ENCODE results near the gene FAM110A.
"Not testable (repeated sequence)": the region's sequence is repeated elsewhere in the genome, so short reads cannot be mapped to it uniquely, and the experiment has no call there.

The FAM110A gene

DNA sequence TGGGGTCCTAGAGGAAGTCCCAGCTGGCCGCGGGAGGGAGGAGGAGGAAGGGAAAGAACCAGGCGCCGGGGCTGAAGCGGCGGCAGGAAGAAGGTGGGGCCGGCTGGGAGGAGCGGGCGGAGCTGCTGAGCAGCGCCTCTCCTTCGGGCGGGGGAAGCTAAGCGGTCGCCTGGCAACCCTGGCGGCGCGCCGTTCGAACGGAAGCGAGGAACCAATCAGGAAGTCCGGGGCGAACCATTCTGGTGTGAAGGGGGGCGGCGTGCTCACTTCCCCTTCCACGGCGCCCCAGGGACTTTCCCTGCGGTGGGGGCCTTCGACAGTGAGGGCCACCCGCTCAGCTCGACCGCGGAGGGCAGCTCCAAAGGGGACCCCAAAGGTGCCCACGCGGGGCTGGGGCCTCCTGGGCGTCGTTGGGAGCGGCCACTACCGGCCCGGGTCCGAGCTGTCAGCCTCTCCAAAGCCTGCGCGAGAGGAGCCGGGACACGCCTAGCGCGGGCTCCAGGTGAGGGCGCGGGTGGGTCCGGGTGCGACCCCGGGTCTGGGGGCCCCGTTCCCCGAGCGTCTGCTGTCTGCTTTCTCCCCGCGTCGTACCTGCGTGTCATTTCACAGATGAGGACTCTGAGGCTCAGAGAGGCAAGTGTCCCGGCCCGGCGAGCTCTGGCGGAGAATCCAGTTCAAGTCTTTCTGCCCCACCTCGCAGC lies at the start of gene FAM110A:
Gene FAM110A, plus strand, starts transcription at position 266 of the 701 bp plus-strand sequence. CDS start 11,090 bp downstream, outside the sequence.
- DNase-seq, result peak; percentile 95

DNA sequence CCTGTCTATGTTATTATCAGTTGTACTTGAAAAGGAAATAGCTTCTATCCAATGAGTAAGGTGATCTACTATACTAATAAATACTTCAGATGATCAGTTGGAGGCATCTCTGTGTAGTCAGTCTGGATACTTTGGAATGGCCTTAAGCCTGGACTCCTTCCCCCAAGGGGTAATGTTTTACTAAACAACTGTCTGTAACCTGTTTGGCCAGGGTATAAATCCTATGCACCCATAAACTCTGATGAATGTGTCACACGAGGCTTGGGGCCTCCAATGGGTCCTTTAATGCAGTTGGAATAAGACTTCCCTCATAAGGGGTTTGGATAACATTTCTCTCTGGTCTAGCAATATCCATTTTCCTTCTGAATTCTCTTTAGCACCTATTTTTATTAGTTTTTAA lies 45.7 kb upstream of the FAM110A start:
- no peak for DNase-seq

GRCh38 chr20:791056-791455 lies 42.5 kb upstream of the FAM110A start:
- DNase-seq, result no peak

- no peak for DNase-seq
Measured at GRCh38 chr20:792248-792647, 41.3 kb upstream of the FAM110A start.

DNA sequence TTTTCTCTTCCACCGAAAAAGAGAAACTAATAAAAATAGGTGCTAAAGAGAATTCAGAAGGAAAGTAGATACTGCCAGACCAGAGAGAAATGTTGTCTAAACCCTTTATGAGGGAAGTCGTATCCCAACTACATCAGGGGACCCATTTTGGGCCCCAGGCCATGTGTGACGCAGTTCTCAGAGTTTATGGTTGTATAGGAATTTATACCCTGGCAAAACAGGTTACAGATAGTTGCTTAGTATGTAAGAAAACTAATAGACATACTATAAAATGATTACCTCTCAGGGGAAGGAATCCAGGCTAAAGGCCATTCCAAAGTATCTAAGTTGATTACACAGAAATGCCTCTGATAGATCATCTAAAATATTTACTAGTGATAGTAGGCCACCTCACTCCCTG lies 36.6 kb upstream of the FAM110A start:
- no peak for DNase-seq

GRCh38 chr20:798746-799145 lies 34.8 kb upstream of the FAM110A start:
- DNase-seq, result not testable (repeated sequence)

GRCh38 chr20:800026-800425 lies 33.5 kb upstream of the FAM110A start:
- DNase-seq, result not testable (repeated sequence)

DNA sequence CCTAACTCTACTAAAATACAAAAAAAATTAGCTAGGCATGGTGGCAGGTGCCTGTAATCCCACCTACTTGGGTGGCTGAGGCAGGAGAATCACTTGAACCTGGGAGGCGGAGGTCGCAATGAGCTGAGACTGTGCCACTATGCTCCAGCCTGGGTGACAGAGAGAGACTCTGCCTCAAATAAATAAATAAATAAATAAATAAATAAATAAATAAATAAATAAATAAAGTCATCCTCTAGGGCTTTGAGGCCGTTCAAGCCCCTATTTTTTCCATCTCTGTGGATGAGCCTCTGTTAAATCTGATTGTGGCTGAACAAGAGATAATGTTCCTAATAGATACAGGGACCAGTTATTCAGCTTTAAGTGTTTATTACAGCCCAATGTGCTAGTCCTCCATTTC lies 31.8 kb upstream of the FAM110A start:
- no peak for DNase-seq

- no peak for DNase-seq
Measured at GRCh38 chr20:805713-806112, 27.8 kb upstream of the FAM110A start.

DNA sequence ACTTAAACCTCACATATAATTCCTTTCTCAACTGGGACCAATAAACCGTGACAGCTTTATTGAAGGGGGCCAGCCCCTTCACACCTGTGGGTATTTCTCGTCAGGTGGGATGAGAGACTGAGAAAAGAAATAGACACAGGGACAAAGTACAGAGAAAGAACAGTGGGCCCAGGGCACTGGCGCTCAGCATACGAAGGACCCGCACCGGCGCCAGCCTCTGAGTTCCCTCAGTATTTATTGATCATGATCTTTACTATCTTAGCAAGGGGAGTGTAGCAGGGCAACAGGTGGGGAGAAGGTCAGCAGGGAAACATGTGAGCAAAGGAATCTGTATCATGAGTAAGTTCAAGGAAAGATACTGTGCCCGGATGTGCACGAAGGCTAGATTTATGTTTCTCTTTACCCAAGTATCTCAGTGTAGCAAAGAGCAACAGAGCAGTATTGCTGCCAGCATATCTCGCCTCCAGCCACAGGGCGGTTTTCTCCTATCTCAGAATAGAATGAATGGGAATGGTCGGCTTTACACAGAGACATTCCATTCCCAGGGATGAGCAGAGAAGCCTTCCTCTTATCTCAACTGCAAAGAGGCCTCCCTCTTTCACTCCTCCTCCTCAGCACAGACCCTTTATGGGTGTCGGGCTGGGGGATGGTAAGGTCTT lies 21.6 kb upstream of the FAM110A start:
- DNase-seq, result not testable (repeated sequence)

- not testable (repeated sequence) for DNase-seq
Measured at GRCh38 chr20:812435-812814, 21.1 kb upstream of the FAM110A start.

DNA sequence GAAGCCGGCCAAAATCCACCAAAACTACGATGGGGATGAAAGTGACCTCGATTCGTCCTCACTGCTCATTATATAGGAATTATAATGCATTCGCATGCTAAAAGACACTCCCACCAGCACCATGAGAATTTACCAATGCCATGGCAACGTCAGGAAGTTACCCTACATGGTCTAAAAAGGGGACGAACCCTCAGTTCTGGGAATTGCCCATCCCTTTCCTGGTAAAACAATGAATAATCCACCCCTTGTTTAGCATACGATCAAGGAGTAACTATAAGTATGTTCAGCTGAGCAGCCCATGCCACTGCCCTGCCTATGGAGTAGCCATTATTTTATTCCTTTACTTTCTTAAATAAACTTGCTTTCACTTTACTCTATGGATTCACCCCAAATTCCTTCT lies 20.1 kb upstream of the FAM110A start:
- DNase-seq, result no peak

DNA sequence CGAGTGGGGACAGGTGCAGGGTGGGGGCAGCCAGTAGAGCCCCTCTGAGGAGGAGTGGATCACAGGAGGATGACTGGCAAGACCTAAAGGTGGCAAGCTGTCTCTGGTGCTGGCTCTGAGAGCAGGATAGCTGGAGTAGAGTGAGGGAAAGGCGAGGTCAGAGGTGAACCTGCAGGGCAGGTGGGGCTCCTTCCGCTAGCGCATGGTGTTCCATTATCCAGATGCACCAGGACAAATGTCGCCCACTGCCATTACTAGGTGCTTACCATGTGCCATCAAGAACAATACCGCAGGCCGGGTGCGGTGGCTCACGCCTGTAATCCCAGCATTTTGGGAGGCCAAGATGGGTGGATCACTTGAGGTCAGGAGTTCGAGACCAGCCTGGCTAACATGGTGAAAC lies 18.3 kb upstream of the FAM110A start:
- no peak for DNase-seq

DNA sequence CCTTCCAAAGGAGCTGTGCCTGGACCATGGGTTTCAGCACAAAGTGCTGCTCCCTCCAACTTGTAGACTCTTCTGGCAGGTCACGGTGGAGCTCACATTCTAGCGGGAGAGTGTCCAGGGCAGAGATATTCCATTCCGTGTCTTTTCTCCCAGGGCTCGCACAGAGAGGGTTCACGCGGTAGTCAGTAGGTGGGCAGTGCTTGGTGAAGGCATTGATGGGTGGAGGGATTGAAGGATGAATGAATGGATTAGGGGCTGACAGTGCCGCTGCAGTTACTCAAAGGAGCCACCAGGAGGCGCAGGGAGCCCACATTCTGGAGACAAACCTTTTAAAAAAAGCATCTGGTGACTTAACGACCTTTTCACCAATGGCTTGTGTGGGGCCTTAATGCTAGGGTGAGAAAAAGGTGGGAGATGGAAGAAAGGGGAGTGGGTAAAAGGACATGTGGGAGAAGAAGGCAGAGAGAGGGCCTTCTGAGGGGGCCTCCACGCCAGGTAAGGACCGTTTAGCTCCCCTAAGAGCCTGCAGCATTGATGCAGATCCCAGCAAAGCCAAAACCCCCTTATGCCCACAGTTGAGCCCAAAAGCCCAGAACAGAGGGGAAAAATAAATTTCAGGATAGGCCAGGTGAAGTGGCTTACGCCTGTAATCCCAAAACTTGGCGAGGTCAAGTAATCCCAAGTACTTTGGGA lies 17.5 kb upstream of the FAM110A start:
- DNase-seq, result peak; percentile 61

DNA sequence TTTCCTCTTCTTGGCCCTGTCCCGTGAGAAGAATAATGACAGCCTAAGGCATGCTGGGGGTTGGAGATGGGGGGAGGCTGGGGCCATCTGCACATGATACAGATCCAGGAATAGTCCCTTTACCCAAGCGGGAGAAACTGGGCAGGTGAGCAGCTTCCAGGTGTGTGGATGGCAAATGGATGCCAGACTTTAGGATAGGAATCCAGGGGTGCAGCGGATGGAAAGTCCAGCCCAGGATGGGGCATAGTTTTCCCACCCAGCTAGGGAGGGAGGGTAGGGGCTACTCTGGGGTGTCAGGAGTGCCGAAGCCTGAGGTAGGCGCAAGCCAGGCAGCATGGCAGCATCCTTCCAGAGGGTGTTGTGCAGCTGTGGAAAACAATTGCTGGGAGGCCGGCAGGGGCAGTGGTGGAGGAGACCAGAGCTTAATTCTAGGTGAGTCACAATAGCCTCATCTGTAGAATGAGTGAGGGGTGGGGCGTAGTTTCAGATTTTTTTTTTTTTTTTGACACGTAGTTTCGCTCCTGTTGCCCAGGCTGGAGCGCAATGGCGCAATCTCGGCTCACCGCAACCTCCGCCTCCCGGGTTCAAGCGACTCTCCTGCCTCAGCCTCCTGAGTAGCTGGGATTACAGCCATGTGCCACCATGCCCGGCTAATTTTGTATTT lies 15.4 kb upstream of the FAM110A start:
- no peak for DNase-seq

DNA sequence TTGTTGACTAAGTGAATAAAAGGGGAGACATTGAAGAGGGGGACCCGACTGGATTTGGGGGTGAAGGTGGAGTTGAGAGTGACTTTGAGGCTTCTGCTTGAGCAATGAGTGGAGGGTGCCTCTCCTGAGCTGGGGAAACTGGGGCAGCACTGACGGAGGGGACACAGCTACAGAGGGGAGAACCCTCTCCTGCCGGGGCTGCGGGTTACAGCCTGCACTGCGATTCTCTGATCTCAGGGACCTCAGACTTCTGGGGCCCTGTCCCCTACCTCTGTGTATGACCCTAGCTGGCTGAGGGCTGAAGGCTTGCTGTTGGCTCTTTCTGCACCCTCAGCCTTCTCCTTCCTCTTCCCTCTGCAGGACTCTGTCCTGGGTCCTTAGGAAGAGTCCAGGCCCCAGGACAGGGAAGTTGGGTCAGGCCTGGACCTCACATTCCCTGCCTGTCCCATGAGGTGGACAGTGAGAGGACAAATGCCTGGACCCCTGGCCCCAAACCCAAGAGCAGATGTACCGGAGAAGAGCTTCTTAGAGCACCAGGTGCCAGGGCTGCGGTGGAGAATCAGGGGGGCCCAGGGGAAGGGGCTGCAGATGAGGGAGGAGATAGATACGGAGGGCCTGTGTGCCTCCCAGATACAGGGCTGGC lies 13.7 kb upstream of the FAM110A start:
- no peak for DNase-seq

DNA sequence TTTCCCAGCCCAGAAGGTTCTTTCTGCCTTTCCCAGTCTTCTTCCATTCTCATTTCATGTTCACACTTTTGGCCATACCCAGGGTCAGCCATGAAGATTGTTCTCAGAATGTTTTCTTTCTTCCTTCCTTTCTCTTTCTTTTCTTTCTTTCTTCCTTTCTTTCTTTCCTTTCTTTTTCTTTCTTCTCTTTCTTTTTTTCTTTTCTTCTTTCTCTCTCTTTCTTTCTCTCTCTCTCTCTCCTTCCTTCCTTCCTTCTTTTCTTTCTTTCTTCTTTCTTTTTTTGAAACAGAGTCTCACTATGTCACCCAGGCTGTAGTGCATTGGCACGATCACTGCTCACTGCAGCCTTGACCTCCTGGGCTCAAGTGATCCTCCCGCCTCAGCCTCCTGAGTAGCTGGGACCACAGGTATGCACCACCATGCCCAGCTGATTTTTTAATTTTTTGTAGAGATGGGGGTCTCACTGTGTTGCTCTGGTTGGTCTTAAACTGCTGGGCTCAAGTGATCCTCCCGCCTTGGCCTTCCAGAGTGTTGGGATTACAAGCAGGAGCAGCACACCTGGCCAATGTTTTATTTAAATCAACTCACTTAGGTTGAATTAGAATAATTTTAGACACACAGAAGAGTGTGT lies 13.1 kb upstream of the FAM110A start:
- DNase-seq, result no peak

- no peak for DNase-seq
Measured at GRCh38 chr20:821046-821730, 12.3 kb upstream of the FAM110A start.

DNA sequence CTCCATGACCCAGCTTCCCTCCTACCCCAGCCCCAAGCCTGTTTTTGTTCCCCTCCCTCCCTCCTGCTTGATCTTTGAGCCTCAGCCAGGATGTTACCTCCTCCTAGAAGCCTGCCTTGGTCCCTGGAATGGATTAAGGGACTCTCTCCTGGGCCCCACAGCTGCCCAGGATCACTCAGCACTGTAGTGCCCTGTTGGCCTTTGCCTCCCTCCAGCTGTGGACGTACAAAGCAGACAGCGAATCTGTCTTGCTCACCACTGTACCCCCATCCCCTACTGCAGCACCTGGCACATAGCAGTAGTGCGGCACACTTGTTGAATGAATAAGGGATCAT lies 11.8 kb upstream of the FAM110A start:
- DNase-seq, result no peak

DNA sequence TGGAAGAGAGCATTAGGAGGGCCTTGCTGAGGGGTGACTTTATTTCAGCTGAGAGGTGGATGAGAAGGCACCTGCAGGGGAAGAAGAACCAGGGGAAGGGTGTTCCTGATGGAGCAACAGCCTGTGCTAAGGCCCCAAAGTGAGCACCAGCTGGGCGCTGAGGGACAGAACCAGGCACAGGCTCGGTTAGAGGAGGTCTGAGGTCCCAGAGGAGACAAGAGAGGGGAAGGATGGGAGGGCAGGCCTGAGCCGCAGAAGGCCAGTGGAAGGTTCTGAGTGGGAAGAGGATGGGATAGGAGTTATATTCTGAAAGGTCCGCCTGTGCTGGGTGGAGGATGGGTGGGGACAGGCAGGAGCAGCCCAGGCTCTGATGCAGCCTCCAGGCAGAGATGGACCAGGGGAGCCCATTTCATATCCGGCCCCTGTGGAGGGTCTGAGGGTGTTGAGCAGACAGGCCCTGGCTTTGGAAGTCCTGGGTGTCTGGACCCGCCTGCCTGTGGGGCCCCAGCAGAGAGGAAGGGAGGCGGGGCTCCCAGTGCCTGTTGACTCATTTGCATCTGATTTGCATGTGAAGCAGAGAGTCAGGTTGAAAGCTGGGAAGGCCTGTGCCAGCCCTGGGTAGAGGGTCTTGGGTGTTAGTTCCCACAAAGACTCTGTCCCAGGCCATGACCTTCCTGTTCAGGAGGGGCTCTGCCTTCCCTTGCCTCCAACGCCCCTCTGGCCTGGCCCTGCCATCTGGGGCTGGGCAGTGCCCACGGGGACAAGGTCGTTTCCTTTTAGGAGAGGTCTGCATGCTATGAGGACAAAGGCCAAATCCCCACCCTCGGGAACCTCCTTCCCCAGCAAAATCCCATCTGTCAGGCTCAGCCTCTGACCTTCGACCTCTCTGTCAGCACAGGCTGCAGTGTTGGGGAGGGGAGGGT lies 10.6 kb upstream of the FAM110A start:
- DNase-seq, result no peak

GRCh38 chr20:823574-823902 lies 10.0 kb upstream of the FAM110A start:
- DNase-seq, result no peak

Measured in activated CD4-positive, alpha-beta T cell treated with anti-CD3 and anti-CD28 coated beads, Interleukin-2, amount 50 U/mL, for 16 hours (primary cell).